HepG2 (cell line): ENCODE data around the gene TRIM72. TPM values are rescaled to one million over a fixed set of nuclear protein-coding genes. Genes with fewer than 3 reads are reported as not detected.
A peak's percentile ranks its signal among the peaks of the same experiment; 100 is the strongest.

Experiments used
- ARHGAP35 ChIP-seq: sonication (generic); formaldehyde crosslinking; IDR thresholded peaks from 2 replicates; pipeline ENCODE4 v1.9.0; 2022; ENCODE audit warnings: mild to moderate bottlenecking, inconsistent platforms, moderate library complexity, missing genetic modification reagents, borderline replicate concordance
- FOXP1 ChIP-seq, 2 experiments: fragments of 450-650 bp in 1 of 2; IDR thresholded peaks; 2 replicates each; pipeline ENCODE4 v1.6.1; 2017 to 2018; ENCODE audit warnings: antibody characterized with exemption in 1 of 2
- HES4 ChIP-seq: sonication (generic); formaldehyde crosslinking; IDR thresholded peaks from 2 replicates; pipeline ENCODE4 v1.9.0; 2021; ENCODE audit warnings: mild to moderate bottlenecking, missing genetic modification reagents, borderline replicate concordance
- HHEX ChIP-seq: IDR thresholded peaks from 2 replicates; pipeline ENCODE4 v1.6.1; 2016; ENCODE audit warnings: control low read depth
- HIVEP1 ChIP-seq: sonication (generic); formaldehyde crosslinking; IDR thresholded peaks from 2 replicates; pipeline ENCODE4 v1.4.0; 2020; ENCODE audit warnings: mild to moderate bottlenecking, missing genetic modification reagents
- JUNB ChIP-seq: sonication (generic); formaldehyde crosslinking; IDR thresholded peaks from 2 replicates; pipeline ENCODE4 v1.8.0; 2022; ENCODE audit warnings: missing genetic modification reagents, mild to moderate bottlenecking, borderline replicate concordance
- MIER2 ChIP-seq: IDR thresholded peaks from 2 replicates; pipeline ENCODE4 v1.6.1; 2016; ENCODE audit warnings: missing biosample characterization, missing genetic modification reagents
- MTERF4 ChIP-seq: sonication (generic); formaldehyde crosslinking; IDR thresholded peaks from 2 replicates; pipeline ENCODE4 v1.8.0; 2023; ENCODE audit warnings: mild to moderate bottlenecking, missing genetic modification reagents
- PCBP1 ChIP-seq: fragments of 200-400 bp; formaldehyde crosslinking; IDR thresholded peaks from 2 replicates; pipeline ENCODE4 v1.6.1; 2017; ENCODE audit warnings: mild to moderate bottlenecking, low read depth, low read length, borderline replicate concordance
- POLR2AphosphoS5 ChIP-seq: IDR thresholded peaks from 2 replicates; pipeline ENCODE4 v1.6.1; 2012; ENCODE audit warnings: low read depth, low read length
- SATB2 ChIP-seq: sonication (generic); formaldehyde crosslinking; IDR thresholded peaks from 2 replicates; pipeline ENCODE4 v1.5.0; 2020; ENCODE audit warnings: missing genetic modification reagents
- TEF ChIP-seq: sonication (generic); formaldehyde crosslinking; IDR thresholded peaks from 2 replicates; pipeline ENCODE4 v1.5.0; 2020; ENCODE audit warnings: missing genetic modification reagents
- TP53 ChIP-seq: sonication (generic); formaldehyde crosslinking; conservative IDR thresholded peaks from 2 replicates; pipeline ENCODE4 v1.4.0; 2020; ENCODE audit warnings: missing genetic modification reagents
- YEATS4 ChIP-seq: sonication (generic); formaldehyde crosslinking; IDR thresholded peaks from 2 replicates; pipeline ENCODE4 v1.4.0; 2020; ENCODE audit warnings: missing genetic modification reagents, borderline replicate concordance
- ZFP36L1 ChIP-seq: sonication (generic); formaldehyde crosslinking; IDR thresholded peaks from 2 replicates; pipeline ENCODE4 v1.8.0; 2022; ENCODE audit warnings: mild to moderate bottlenecking, missing genetic modification reagents, moderate library complexity
- ZNF446 ChIP-seq: sonication (generic); formaldehyde crosslinking; IDR thresholded peaks from 2 replicates; pipeline ENCODE4 v1.5.0; 2020; ENCODE audit warnings: mild to moderate bottlenecking, missing genetic modification reagents
- ZNF484 ChIP-seq: sonication (generic); formaldehyde crosslinking; IDR thresholded peaks from 2 replicates; pipeline ENCODE4 v1.5.1; 2020; ENCODE audit warnings: mild to moderate bottlenecking, low read depth, missing genetic modification reagents, borderline replicate concordance
- ZNF563 ChIP-seq: sonication (generic); formaldehyde crosslinking; IDR thresholded peaks from 2 replicates; pipeline ENCODE4 v1.8.0; 2022; ENCODE audit warnings: mild to moderate bottlenecking, moderate library complexity, missing genetic modification reagents
- ZNF569 ChIP-seq: sonication (generic); formaldehyde crosslinking; IDR thresholded peaks from 2 replicates; pipeline ENCODE4 v1.5.0; 2020; ENCODE audit warnings: mild to moderate bottlenecking, missing genetic modification reagents, moderate library complexity, borderline replicate concordance
- ZNF576 ChIP-seq: sonication (generic); formaldehyde crosslinking; IDR thresholded peaks from 2 replicates; pipeline ENCODE4 v1.4.0; 2020; ENCODE audit warnings: mild to moderate bottlenecking, missing genetic modification reagents
- ZNF589 ChIP-seq: sonication (generic); formaldehyde crosslinking; conservative IDR thresholded peaks from 2 replicates; pipeline ENCODE4 v1.8.0; 2022; ENCODE audit warnings: mild to moderate bottlenecking, moderate library complexity, missing genetic modification reagents
- ZNF678 ChIP-seq: sonication (generic); formaldehyde crosslinking; IDR thresholded peaks from 2 replicates; pipeline ENCODE4 v1.4.0; 2020; ENCODE audit warnings: mild to moderate bottlenecking, missing genetic modification reagents
- ZNF879 ChIP-seq: sonication (generic); formaldehyde crosslinking; IDR thresholded peaks from 2 replicates; pipeline ENCODE4 v1.8.1; 2023; ENCODE audit warnings: missing genetic modification reagents
- ZNF891 ChIP-seq: sonication (generic); formaldehyde crosslinking; IDR thresholded peaks from 2 replicates; pipeline ENCODE4 v1.5.0; 2020; ENCODE audit warnings: mild to moderate bottlenecking, missing genetic modification reagents
- polyA plus RNA-seq, 8 experiments: library from polyadenylated mRNA; depleted of rRNA in 3 of 8; stranded (reverse) in 7 of 8; unstranded in 1 of 8; fragments of >200 nt; fragmentation: Illumina TruSeq in 4 of 8; extraction: Trizol in 4 of 8; gene quantifications; 2 replicates each; pipeline versions ENCODE4 v1.2.1 to v1.2.3, GENCODE V29; 2011 to 2016; ENCODE audit warnings: low read depth in 4 of 8, missing spikeins in 1 of 8, mixed read lengths in 1 of 8; ENCODE audit not compliant: insufficient read depth in 1 of 8
- total RNA-seq, 5 experiments: library from RNA; depleted of rRNA; stranded (reverse); fragments of >200 nt; fragmentation: Illumina TruSeq; extraction: Trizol; gene quantifications; 2 replicates each; pipeline ENCODE4 v1.2.3, GENCODE V29; 2016; ENCODE audit warnings: low read depth in 1 of 5
- TF ChIP-seq, protein P1 (sequence below): sonication (generic); formaldehyde crosslinking; IDR thresholded peaks from 2 replicates; pipeline ENCODE4 v1.5.0; 2020; ENCODE audit warnings: mild to moderate bottlenecking, missing genetic modification reagents, borderline replicate concordance
- TF ChIP-seq, protein P2 (sequence below): sonication (generic); formaldehyde crosslinking; IDR thresholded peaks from 2 replicates; pipeline ENCODE4 v1.8.1; 2023; ENCODE audit warnings: missing genetic modification reagents, mild to moderate bottlenecking, borderline replicate concordance

The TRIM72 gene
- total and polyA plus RNA-seq, 2 of the 13 experiments (the other 11 are each of a cell fraction or from before 2014, with no cell fraction given) = not detected

DNA sequence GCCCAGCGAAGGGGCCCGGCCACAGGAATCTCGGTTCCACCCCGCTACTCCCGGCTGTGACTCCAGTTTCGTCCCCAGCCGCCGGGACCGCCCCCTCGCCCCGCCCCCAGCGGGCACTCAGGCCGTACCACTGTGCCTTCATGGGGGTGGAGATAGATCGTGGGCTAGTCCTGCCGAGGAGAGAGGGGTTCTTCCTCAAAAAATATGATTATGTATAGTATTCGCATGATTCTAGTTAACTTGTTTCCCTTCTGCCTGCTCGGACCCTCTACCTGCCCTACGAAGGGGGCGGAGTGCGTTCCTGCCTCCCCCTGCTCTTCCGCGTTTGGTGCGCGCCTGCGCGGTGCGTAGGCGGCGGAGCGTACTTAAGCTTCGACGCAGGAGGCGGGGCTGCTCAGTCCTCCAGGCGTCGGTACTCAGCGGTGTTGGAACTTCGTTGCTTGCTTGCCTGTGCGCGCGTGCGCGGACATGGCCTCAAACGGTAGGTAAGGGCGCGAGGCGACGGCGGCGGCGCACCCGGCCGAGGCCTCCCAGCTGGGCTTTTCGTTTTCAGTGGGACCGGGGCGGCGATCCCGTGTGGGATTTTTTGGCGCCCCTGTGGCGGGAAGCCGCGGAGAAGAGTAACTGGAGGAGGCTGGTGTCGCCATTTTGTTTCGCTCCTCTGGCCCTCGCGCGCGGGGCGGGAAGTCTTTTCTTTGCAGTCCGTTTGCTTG lies 34.0 kb upstream of the TRIM72 start, which contains the start of gene FUS (continued):
- TF ChIP-seq, protein P1, sequence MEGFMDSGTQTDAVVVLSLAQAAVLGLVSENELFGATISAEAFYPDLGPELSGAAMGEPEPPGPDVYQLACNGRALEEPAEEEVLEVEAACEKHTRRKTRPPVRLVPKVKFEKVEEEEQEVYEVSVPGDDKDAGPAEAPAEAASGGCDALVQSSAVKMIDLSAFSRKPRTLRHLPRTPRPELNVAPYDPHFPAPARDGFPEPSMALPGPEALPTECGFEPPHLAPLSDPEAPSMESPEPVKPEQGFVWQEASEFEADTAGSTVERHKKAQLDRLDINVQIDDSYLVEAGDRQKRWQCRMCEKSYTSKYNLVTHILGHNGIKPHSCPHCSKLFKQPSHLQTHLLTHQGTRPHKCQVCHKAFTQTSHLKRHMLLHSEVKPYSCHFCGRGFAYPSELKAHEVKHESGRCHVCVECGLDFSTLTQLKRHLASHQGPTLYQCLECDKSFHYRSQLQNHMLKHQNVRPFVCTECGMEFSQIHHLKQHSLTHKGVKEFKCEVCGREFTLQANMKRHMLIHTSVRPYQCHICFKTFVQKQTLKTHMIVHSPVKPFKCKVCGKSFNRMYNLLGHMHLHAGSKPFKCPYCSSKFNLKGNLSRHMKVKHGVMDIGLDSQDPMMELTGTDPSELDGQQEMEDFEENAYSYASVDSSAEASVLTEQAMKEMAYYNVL (CRISPR knock-in tag) = no peak
- peak; percentile 51 for TF ChIP-seq MIER2 (CRISPR knock-in tag)
- no peak; the same call in 1 of the 2 replicates for TF ChIP-seq ZFP36L1 (CRISPR knock-in tag)
- TF ChIP-seq ARHGAP35 = peak; percentile 49; the same call in 1 of the 2 replicates
- peak; percentile 97 for TF ChIP-seq HES4 (CRISPR knock-in tag)
- peak; percentile 78; the same call in 1 of the 2 replicates for TF ChIP-seq ZNF446 (CRISPR knock-in tag)
- TF ChIP-seq ZNF589 (CRISPR knock-in tag) = peak; percentile 94
- TF ChIP-seq FOXP1 (IDR thresholded peaks at IDR 0.05) = no peak
- no peak for TF ChIP-seq FOXP1 (CRISPR knock-in tag; IDR thresholded peaks at IDR 0.05)
- TF ChIP-seq ZNF678 (CRISPR knock-in tag) = peak; percentile 94
- 0 out of 2 replicates have a peak, but pooled peaks have one; percentile 76 for TF ChIP-seq JUNB (CRISPR knock-in tag)
- no peak; the same call in 1 of the 2 replicates for TF ChIP-seq TP53 (CRISPR knock-in tag)
- peak; percentile 52; the same call in 1 of the 2 replicates for TF ChIP-seq TEF (CRISPR knock-in tag)
- peak; percentile 92 for TF ChIP-seq SATB2 (CRISPR knock-in tag)
- peak; percentile 100 for TF ChIP-seq POLR2AphosphoS5
- TF ChIP-seq ZNF563 (CRISPR knock-in tag) = no peak; the same call in 1 of the 2 replicates
- TF ChIP-seq ZNF569 = no peak
- peak; percentile 96 for TF ChIP-seq YEATS4 (CRISPR knock-in tag)
- TF ChIP-seq ZNF484 (CRISPR knock-in tag) = peak; percentile 77; the same call in 1 of the 2 replicates
- TF ChIP-seq ZNF891 (CRISPR knock-in tag) = peak; percentile 88
- TF ChIP-seq MTERF4 (CRISPR knock-in tag) = peak; percentile 83
- 0 out of 2 replicates have a peak, but pooled peaks have one; percentile 26 for TF ChIP-seq HHEX (CRISPR knock-in tag)
- TF ChIP-seq, protein P2, sequence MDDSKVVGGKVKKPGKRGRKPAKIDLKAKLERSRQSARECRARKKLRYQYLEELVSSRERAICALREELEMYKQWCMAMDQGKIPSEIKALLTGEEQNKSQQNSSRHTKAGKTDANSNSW (CRISPR knock-in tag) = peak; percentile 45; the same call in 1 of the 2 replicates
- no peak; the same call in 1 of the 2 replicates for TF ChIP-seq HIVEP1 (CRISPR knock-in tag)
- peak; percentile 90 for TF ChIP-seq ZNF879 (CRISPR knock-in tag)
- TF ChIP-seq ZNF576 = 0 out of 2 replicates have a peak, but pooled peaks have one; percentile 8
- peak; percentile 61; the same call in 1 of the 2 replicates for TF ChIP-seq PCBP1
